OCI-LY1 (cell line): ENCODE results near the gene MBNL2.

Experiments used
- CTCF ChIP-seq: fragments of 200-600 bp; sonication (generic), shearing (Covaris generic); IDR thresholded peaks from 2 replicates; pipeline ENCODE4 v1.5.1; 2017; ENCODE audit warnings: mild to moderate bottlenecking, antibody characterized with exemption, low read length, moderate library complexity, mixed read lengths
- EZH2 ChIP-seq: fragments of 200-600 bp; sonication (generic), shearing (Covaris generic); IDR thresholded peaks from 2 replicates; pipeline ENCODE4 v1.8.0; 2017; ENCODE audit warnings: borderline replicate concordance, mixed run types, mild to moderate bottlenecking, antibody characterized with exemption, low read length, moderate library complexity, mixed read lengths

- TF ChIP-seq CTCF = no peak
- TF ChIP-seq EZH2 = no peak
Observed at GRCh38 chr13:97229699-97230098, 7.6 kb downstream of the MBNL2 start.
